ENCODE measurements around the gene MARCKSL1.

MARCKSL1 gene

DNA sequence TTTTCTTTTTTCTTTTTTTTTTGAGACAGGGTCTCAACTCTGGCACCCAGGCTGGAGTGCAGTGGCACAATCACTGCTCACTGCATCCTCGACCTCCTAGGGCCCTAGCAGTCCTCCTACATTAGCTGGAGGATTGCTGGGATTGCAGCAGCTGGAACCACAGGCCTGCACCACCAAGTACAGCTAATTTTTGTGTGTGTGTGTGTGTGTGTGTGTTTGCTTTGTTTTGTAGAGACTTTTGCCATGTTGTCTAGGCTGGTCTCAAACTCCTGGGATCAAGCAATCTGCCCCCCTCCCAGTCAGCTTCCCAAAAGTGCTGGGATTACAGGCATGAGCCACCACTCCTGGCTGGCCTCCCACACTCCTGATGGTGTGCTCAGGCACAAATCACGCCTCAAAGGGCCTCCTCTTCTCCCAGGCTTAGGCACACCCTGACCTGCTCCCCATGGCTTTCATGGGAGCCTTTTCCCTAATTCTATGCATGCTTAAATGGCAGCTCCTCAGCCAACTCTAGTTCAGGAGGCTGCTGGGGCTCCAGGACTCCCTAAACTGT, 16.9 kb upstream of the MARCKSL1 start:
- no peak for DNase-seq (ENCODE audit: low spot score)

GRCh38 chr1:32352239-32352745, 16.3 kb upstream of the MARCKSL1 start:
- DNase-seq (ENCODE audit: low spot score), result no peak

DNA sequence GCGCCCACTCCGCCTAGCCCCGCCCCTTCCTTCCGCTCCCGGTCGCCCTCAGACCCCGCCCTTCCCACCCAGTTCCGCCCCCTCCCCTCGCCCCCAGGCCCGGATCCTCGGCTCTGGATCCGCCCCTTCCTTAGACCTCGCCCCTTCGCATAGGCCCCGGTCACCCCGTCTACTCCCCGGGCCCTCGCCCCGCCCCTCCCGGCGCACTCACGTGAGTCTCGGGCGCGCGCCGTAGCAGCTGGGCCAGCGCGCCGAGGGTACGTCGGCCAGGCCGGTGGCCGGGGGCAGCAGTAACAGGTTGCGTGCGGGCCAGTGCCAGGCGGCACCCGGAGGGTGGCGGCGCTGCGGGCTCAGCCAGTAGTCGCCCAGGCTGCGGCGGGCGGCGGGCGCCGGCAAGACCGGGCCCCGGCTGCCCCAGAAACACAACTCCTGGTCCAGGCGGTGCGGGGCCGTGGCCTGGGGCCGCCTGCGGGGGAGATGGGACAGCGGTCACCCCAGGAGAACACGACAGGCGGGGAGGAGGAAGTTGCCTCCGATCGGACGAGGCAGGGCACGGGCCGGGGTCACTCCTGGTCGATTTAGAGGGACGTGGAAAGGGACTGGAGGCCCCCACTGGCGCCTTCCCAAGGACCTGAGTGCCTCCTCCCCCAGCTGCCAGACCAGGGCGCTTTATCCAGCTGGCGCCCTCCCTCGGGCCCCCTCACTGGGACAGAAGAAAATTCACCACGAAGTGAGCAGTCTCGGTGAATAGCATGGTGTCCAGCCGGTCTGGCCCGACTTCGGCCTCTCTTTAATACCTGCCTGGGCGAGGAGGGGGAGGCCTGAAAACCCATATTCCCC, 15.6 kb upstream of the MARCKSL1 start:
- DNase-seq (ENCODE audit: low spot score), result peak; percentile 94

DNA sequence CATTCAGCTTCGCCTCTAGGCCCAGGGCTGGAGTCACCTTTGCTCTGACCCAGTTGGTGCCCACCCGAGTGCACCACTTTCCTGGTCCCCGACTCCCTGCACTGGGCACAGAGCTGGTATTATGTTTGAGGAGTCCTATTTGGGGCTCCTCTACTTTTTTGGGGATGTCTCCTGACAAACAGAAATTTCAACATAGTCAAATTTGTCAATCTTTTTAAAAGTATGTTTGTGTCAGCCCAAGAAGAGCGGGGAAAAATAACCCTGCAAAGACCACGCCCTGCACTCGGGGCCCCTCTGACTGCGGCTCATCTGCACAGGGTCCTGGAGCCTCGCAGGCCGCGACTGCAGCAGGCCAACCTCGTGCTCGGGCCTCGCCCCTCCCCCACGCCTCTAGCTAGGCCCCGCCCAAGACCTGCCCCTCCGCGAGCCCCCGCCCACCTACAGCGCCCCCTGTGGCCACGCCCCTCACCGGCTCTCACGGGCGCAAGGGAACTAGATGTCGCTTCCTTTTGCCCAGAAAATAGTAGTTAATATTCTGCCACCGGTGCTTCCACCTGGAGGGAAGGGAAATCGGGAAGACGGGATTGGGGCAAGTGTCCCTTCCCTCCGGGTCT, 14.9 kb upstream of the MARCKSL1 start:
- no peak for DNase-seq (ENCODE audit: low spot score)

DNA sequence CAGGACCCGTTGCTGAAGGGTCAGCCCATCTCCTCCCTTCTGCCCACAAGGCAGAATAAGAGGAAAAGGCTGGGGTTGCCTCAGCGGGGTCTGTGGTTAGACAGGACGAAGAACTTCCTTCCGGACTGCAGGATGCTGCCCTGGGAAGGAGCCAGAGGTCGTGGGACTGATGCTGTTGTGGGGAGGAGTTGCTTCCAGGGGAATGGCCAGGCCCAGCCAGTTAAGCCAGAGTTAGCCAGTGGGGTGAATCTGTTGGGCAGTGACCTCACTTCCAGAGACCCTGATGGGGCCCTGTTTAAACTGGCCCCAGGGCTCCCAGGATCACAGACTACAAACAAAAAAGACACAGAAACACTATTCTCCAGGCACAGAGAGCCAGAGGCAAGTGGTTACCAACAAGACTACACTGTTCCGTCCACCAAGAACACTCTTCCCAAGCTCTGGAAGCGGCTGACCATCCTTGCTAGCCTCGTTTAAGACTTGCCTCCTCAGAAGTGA, 13.2 kb upstream of the MARCKSL1 start:
- DNase-seq (ENCODE audit: low spot score), result no peak

DNA sequence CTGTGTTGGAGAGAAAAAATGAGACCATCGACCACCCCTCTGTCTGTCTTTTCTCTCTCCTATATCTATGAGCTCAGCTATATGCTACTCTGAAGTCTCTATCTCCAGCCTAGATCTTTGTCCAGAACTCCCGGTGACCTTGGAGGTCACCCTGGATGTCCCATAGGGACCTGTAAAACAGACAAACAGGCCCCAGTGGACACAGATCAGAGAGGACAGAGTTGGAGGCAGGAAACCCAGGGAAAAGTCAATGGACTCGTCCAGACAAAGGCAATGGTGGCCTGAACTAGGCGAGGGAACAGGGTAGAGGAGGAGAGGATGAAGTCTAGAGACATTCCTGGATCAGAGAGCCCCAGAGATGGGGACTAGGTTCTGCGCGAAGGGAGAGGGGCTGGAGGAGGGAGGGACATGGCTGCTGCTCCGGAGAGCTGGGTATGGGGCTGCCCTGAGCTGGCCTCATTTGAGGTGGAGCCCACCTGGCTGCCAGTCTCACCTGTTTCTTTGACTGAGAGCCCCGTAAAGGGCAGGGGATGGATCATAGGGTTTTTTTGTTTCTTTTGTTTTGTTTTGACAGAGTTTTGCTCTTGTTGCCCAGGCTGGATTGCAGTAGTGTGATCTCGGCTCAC, 10.6 kb upstream of the MARCKSL1 start:
- no peak for DNase-seq (ENCODE audit: low spot score)

GRCh38 chr1:32345289-32345827, 9.3 kb upstream of the MARCKSL1 start:
- no peak for DNase-seq (ENCODE audit: low spot score)

DNA sequence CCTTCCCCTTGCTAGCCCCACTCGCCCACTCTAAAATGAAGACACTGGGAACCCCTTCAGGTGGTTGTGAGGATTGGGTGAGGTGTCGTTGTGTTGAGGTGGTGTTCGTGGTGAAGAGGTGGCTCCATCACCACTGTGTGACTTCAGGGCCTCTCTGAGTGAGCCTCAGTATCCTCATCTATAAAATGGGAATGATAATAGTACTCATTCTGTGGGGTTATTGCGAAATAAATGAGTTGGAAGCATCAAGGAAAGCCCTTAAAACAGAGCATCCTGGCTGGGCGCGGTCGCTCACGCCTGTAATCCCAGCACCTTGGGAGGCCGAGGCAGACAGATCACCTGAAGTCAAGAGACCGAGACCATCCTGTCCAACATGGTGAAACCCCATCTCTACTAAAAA, 6.7 kb upstream of the MARCKSL1 start:
- DNase-seq (ENCODE audit: low spot score), result no peak

DNA sequence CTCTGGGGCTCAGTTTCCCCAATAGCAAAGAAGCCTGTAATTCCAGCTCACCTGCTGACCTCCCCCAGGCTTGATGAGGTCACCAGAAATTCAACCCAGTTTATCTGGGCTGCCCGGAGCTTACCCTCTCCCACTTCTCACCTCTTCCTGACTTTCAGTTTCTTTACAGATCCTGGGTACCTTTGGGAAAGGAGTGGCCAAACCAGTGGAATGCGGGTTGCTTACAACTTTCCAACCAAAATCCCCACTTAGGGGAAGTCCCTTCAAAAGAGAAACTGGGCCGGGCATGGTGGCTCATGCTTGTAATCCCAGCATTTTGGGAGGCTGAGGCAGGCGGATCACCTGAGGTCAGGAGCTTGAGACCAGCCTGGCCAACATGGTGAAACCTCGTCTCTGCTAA, 5.9 kb upstream of the MARCKSL1 start:
- DNase-seq (ENCODE audit: low spot score), result no peak

DNA sequence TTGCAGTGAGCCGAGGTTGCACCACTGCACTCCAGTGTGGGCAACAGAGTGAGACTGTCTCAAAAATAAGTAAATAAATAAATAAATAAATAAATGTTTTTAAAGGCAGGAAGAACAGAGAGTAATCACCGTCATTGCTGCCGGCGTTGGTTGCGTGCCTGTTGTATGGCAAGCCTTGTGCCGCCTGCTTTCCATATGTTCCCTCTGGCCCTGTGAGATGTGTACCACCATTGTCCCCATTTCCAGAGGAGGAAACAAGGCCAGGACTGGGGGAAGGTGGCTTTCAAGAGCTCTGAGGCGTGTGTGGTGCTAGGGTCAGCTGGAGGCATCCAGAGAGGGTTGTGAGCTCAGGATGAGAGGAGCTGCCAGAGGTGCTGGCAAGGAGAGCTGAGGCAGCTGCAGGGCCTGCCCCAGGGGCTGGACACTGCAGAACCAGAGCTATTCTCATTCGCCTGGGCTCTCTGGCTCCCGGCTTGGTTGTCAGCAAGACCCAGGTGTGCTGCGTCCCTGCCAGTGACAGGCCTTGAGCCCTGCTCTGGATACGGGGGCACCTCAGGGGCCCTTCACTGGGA, 5.2 kb upstream of the MARCKSL1 start:
- DNase-seq (ENCODE audit: low spot score), result no peak

DNA sequence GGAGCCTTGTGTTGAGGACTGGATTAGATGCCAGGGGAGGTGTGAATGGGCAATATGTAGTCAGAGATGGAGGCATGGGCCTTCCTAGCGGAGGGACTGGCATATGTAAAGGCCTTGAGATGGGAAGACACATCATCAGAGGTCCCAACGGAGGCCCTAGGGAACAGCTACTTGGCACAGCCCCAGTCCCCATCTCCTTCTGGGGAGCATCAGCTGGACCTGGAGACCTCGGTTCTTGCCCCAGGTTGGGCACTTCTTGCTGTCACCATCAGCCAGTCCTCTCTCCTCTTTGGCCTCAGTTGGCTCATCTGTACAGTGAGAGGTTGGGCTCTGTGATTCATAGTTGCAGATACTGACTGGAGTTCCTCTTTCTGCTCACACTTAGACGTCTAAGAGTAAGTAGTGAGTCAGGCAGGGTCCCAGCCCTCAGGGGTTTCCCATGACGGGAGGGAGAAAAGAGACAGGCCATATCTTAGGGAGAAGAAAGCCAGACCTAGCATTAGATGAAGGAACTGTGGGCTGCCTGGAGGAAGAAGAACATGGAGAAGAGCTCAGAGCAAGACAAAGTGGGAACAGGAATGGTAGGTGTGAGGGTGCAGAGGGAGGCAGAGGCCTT, 3.4 kb upstream of the MARCKSL1 start:
- DNase-seq (ENCODE audit: low spot score), result no peak

DNA sequence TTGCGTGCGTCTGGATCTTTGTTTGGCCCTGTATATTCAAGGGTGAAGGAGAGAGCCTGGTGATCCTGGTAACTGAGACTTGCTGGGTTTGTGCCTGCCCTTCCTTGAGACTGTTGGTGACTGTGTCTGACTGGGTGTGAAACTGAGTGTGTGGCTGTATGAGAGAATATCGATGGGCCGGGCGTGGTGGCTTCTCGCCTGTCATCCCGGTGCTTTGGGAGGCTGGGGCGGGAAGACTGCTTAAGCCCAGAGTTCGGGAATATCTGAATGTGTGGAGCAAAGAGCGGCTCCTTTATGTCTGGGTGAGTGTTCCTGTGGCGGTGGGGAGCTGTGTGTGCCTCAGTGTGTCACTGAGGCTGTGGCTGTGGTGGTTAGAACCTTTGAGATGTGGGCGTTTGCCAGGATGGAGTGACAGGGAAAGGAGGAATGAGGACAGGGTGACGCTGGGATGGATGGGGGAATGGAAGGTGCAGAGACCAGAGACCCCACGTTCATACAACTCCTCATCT, 2.7 kb upstream of the MARCKSL1 start:
- no peak for DNase-seq (ENCODE audit: low spot score)

DNA sequence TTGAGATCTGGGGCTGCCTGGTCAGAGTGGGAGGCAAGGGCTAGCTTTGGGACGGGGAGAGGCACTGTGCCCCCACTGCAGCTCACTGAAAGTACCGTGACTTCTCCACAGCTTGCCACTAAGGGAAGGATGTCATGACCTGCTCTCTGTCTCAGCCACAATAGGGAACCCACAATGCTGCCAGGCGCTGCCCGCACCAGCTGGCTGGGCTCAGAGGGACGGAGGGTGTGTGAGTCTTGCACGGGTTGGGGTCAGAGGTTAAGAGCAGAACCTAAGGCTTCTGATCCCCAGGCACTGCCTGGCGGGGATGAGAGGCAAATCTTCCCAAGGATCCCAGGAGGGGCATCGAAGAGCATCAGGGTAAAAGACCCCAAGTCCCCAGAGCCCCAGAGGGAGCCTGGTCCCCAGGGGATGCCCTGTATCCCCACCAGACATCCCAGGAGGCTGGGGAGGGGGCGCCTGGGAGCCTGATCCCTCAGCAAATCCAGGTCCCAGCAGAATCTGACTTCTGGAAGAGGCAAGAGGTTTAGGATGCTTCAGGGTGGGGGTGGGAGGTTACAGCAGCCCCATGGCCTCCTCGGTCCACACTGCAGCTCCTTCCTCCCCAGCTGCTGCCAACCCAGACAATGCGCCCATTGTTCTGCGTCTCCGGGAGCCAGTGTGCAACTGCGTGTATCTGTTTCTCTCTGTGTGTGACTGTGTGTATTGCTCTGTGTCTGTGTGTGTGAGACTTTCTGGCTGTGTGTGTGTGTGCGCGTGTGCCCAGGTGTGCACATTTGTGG, 2.0 kb upstream of the MARCKSL1 start:
- no peak for DNase-seq (ENCODE audit: low spot score)

DNA sequence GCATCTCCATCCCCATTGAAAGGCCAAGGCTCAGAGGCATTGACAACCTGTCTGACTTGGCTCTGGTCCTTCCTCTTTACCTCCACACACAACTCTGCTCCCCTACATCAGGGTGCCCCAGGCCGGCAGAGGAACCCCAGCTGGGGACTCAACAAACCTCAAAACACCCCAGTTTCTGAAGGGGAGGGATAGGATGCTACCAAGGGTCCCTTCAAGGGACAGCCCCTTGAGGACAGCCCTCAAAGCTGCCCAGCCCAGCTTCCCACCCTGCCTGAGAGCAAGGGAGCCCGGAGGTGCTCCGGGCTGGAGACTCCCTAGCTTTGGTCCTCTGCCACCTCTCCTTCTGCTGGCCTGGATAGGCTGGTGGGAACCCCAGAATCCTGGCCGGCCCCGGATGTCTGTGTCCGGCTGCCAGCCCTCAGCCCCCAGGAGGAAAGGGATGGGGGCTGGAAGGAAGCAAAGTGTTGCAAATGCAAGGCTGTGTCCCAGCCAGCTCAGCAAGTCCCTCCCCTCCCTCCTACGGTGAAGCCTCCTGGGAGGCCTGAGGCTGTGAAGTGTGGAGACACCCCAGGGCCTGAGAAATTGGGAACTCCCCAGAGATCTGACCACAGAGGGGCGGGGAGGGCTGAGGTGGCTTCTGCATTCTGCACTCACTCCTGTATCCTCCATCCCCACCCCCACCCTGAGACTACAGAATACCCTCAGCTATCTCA, 1.1 kb upstream of the MARCKSL1 start:
- peak; percentile 73 for DNase-seq (ENCODE audit: low spot score)

DNA sequence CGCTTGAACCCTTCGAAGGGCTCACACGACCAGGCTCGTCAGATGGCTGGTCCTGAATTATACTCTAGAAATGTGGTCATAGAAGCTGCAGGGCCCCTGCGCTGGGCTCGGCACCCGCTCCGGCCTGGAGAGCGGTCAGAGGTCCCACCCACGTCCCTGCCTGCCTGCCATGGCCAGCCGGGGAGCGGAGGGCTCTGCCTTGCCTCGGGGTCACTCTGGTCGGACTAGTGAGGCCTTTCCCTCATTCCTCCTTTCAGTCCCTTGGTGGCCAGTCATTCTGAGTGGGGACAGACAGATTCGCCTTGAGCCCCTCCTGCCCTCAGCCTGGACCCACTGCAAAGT, 529 bp upstream of the MARCKSL1 start:
- DNase-seq (ENCODE audit: low spot score), result no peak

DNA sequence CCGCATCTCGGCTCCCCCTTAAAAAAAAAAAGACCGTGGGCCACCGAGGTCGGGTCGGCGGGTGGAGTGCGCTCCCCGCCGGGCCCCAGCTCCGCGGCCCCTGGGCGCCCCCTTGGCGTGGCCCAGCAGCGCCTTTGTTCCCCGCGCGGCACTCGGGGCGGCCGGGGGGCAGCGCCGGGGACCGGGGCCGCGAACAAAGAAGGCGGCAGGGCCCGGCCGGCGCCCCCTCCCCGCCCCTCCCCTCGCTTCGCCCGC, 571 bp downstream of the MARCKSL1 start:
- DNase-seq (ENCODE audit: low spot score), result no peak

DNA sequence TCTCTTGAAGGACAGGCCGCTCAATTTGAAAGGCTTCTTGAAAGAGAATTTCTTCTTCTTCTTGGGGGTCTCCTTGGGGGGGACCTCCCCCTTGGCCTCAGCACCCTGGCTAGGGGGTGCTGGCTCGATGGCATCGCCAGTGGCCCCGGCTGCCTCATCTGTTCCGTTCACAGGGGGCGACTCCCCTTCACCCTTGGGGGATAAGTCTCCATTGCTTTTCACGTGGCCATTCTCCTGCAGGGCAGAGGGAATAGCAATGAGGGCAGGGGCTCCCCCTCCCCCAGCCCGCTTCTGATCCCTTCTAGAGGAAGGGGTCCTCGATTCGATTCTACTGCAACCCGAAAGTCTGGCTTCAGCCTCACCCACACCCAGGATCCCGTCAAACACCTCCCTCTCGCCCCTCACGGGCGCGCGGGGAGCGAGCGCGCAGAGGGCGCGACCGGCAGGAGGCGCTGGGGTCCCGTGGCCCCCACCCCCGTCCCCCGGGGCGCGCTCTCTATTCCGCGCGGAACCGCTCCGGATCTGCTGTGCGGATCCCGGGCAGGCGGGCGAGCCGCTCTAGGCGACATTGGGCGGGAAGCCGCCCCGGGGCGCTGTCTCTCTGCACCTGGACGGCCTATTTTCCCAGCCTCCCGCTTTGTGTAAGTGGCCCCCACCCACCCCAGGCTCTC, 1.0 kb downstream of the MARCKSL1 start:
- DNase-seq (ENCODE audit: low spot score), result peak; percentile 79

GRCh38 chr1:32334274-32334861, 1.7 kb downstream of the MARCKSL1 start:
- DNase-seq (ENCODE audit: low spot score), result no peak

- DNase-seq (ENCODE audit: low spot score), result no peak
These were observed 2.6 kb downstream of the MARCKSL1 start for GRCh38 chr1:32333251-32333963.

Measured in NAMALWA (cell line).